ENCODE measurements around the gene DOHH. TPM values are rescaled to one million over a fixed set of nuclear protein-coding genes. Genes with fewer than 3 reads are reported as not detected.

DOHH gene
- total and polyA plus RNA-seq, 7 donors = 7.2 to 22.5 (median 16.9) TPM

- H3K36me3 ChIP-seq = peaks cover 15 to 69% (median 36%) of the 10 kb centered on the region in 4 donors
- WGBS, 2 donors = 86 to 88% methylated on average over 15 of the region's 15 CpGs
- H3K27me3 ChIP-seq = no peaks in the 10 kb centered on the region
- no peak overlapping the region for H3K27ac ChIP-seq
- no peaks in the 10 kb centered on the region for H3K9me3 ChIP-seq
- DNase-seq = no peak
- no peak overlapping the region for H3K4me3 ChIP-seq
- H3K4me1 ChIP-seq = peaks cover 0 to 7% (median under 1%) of the 10 kb centered on the region in 4 donors
- TF ChIP-seq POLR2A (IDR thresholded peaks at IDR 0.05) = no peak
- no peak for TF ChIP-seq POLR2AphosphoS5 (IDR thresholded peaks at IDR 0.05)
- TF ChIP-seq CTCF (IDR thresholded peaks at IDR 0.05) = no peak
- TF ChIP-seq EP300 (IDR thresholded peaks at IDR 0.05) = no peak
- intact Hi-C loops (cut with DNase I) = no loop called here
Measured at GRCh38 chr19:3494051-3494450, 6.4 kb downstream of the DOHH start.

GRCh38 chr19:3493651-3494050, 6.8 kb downstream of the DOHH start:
- 96% methylated on average over 14 of the region's 14 CpGs for WGBS, 2 donors
- peaks cover 15 to 69% (median 36%) of the 10 kb centered on the region in 4 donors for H3K36me3 ChIP-seq

GRCh38 chr19:3492919-3493318, 7.6 kb downstream of the DOHH start:
- Histone ChIP-seq H3K36me3 (peaks cover 15 to 69% (median 36%) of the 10 kb centered on the region in 4 donors), H3K4me1 (no peaks in the 10 kb centered on the region), H3K27me3 (no peaks in the 10 kb centered on the region), H3K27ac (no peak overlapping the region), H3K4me3 (no peak overlapping the region), H3K9me3 (no peaks in the 10 kb centered on the region)
- WGBS, 2 donors = 95% methylated on average over 16 of the region's 16 CpGs
- intact Hi-C loops (cut with DNase I) = no loop called here
- no peak for TF ChIP-seq POLR2A (IDR thresholded peaks at IDR 0.05)
- no peak for TF ChIP-seq CTCF (IDR thresholded peaks at IDR 0.05)
- no peak for TF ChIP-seq EP300 (IDR thresholded peaks at IDR 0.05)
- no peak for TF ChIP-seq POLR2AphosphoS5 (IDR thresholded peaks at IDR 0.05)
- no peak for DNase-seq

More at GRCh38 chr19:3493651-3494050, 6.8 kb downstream of the DOHH start:
- no peaks in the 10 kb centered on the region for H3K27me3 ChIP-seq
- no peak overlapping the region for H3K27ac ChIP-seq
- no peak for DNase-seq
- no peaks in the 10 kb centered on the region for H3K9me3 ChIP-seq
- TF ChIP-seq POLR2AphosphoS5 (IDR thresholded peaks at IDR 0.05) (no peak), CTCF (IDR thresholded peaks at IDR 0.05) (no peak), EP300 (IDR thresholded peaks at IDR 0.05) (no peak), POLR2A (IDR thresholded peaks at IDR 0.05) (no peak)
- H3K4me3 ChIP-seq = no peak overlapping the region
- intact Hi-C loops (cut with DNase I) = no loop called here
- H3K4me1 ChIP-seq = peaks cover 0 to 3% (median 0%) of the 10 kb centered on the region in 4 donors

DNA sequence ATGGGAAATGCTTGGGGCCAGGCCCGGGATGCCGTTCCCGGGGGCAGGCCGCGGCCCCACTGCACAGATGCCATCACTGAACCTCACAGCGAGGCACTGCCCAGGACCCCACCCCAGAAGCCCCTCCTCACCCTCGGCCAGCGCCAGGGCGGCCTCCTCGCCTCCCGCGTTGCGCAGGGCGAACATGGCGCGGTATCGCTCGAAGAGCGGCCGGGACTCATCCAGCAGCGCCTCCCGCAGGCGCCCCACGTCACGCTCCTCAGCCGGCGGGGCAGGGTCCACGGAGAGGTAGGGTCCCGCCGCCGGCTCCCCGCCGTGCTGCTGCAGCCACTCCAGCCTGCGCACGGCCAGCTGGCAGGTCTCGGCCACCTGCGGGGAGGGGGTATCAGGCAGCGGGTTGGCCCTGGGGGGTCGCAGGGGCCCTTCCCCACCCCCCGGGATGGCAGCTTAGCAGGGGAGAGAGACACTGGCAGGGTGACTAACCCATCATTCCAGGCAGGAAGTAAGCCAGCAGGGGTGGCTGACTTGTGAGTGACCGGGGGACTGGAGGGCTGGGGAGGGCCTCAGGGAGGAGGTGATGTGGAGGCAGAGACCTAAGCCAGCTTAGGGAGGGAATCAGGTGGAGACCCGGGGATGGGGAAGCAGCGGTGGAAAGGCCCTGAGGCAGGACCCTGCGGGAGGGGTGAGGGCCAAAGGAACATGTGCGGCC, 8.2 kb downstream of the DOHH start:
- H3K27ac ChIP-seq = no peak overlapping the region
- no peak for DNase-seq
- H3K36me3 ChIP-seq = peaks cover 15 to 67% (median 36%) of the 10 kb centered on the region in 4 donors
- H3K4me3 ChIP-seq = no peak overlapping the region
- no peaks in the 10 kb centered on the region for H3K9me3 ChIP-seq
- 97% methylated on average over 45 of the region's 45 CpGs for WGBS, 2 donors
- no peaks in the 10 kb centered on the region for H3K27me3 ChIP-seq
- intact Hi-C loops (cut with DNase I) = no loop called here
- TF ChIP-seq POLR2AphosphoS5 (IDR thresholded peaks at IDR 0.05) (no peak), CTCF (IDR thresholded peaks at IDR 0.05) (no peak), EP300 (IDR thresholded peaks at IDR 0.05) (no peak), POLR2A (IDR thresholded peaks at IDR 0.05) (no peak)
- H3K4me1 ChIP-seq = no peaks in the 10 kb centered on the region

All from sigmoid colon (tissue), 7 donors.